Right lobe of liver (tissue), 4 donors: ENCODE results near the gene EHD1.

Experiments
- POLR2A ChIP-seq: fragments of 450-650 bp; IDR thresholded peaks from one replicate; pipeline ENCODE4 v1.6.1; 2017; ENCODE audit warnings: antibody characterized with exemption, mild to moderate bottlenecking
- TF ChIP-seq, protein P1 (sequence below), 4 donors: fragments of 200-600 bp in 3 of 4; fragments of 450-650 bp in 1 of 4; IDR thresholded peaks; one replicate each; pipeline versions ENCODE4 v1.5.1 to v1.8.0; 2016 to 2022; ENCODE audit warnings: antibody characterized with exemption in 4 of 4, mild to moderate bottlenecking in 2 of 4
- donor health status: DM: no; HTN: no; CAD: no.
- donor health status: DM: no; HTN: no; CAD: no.
- donor health status: DM: no; HTN: yes; CAD: no.

GRCh38 chr11:64846998-64847666 lies 31.3 kb downstream of the EHD1 start:
- TF ChIP-seq, protein P1, sequence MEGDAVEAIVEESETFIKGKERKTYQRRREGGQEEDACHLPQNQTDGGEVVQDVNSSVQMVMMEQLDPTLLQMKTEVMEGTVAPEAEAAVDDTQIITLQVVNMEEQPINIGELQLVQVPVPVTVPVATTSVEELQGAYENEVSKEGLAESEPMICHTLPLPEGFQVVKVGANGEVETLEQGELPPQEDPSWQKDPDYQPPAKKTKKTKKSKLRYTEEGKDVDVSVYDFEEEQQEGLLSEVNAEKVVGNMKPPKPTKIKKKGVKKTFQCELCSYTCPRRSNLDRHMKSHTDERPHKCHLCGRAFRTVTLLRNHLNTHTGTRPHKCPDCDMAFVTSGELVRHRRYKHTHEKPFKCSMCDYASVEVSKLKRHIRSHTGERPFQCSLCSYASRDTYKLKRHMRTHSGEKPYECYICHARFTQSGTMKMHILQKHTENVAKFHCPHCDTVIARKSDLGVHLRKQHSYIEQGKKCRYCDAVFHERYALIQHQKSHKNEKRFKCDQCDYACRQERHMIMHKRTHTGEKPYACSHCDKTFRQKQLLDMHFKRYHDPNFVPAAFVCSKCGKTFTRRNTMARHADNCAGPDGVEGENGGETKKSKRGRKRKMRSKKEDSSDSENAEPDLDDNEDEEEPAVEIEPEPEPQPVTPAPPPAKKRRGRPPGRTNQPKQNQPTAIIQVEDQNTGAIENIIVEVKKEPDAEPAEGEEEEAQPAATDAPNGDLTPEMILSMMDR (IDR thresholded peaks at IDR 0.05): peak; percentile 99
- no peak for TF ChIP-seq POLR2A
